GM04504 (cell line): ENCODE data around the gene PITPNM3.

Source experiments
- DNase-seq: peaks from one replicate; pipeline ENCODE4 v3.0.0-alpha.2; 2012; ENCODE audit warnings: low read depth

Gene PITPNM3

GRCh38 chr17:6551869-6552531, 4.4 kb downstream of the PITPNM3 start:
- no peak for DNase-seq

GRCh38 chr17:6551356-6551755, 5.0 kb downstream of the PITPNM3 start:
- DNase-seq, result no peak

GRCh38 chr17:6549384-6550036, 6.8 kb downstream of the PITPNM3 start:
- DNase-seq, result no peak

- DNase-seq, result no peak
These were observed 7.6 kb downstream of the PITPNM3 start for GRCh38 chr17:6548578-6549330.

- DNase-seq, result no peak
These were observed 8.3 kb downstream of the PITPNM3 start for GRCh38 chr17:6548034-6548433.

- DNase-seq, result no peak
These were observed 9.0 kb downstream of the PITPNM3 start for GRCh38 chr17:6547336-6547735.

GRCh38 chr17:6546069-6546718, 10.2 kb downstream of the PITPNM3 start:
- peak; percentile 14 for DNase-seq

GRCh38 chr17:6545291-6545690, 11.1 kb downstream of the PITPNM3 start:
- DNase-seq, result no peak

- DNase-seq, result no peak
These were observed 12.4 kb downstream of the PITPNM3 start for GRCh38 chr17:6544011-6544370.

- no peak for DNase-seq
These were observed 13.0 kb downstream of the PITPNM3 start for GRCh38 chr17:6543079-6544010.

- DNase-seq, result no peak
These were observed 13.8 kb downstream of the PITPNM3 start for GRCh38 chr17:6542577-6542976.

- no peak for DNase-seq
These were observed 14.5 kb downstream of the PITPNM3 start for GRCh38 chr17:6541886-6542285.

- DNase-seq, result no peak
These were observed 16.5 kb downstream of the PITPNM3 start for GRCh38 chr17:6539871-6540270.

GRCh38 chr17:6536566-6537065, 19.7 kb downstream of the PITPNM3 start:
- DNase-seq, result no peak

GRCh38 chr17:6536053-6536452, 20.3 kb downstream of the PITPNM3 start:
- DNase-seq, result no peak

- no peak for DNase-seq
These were observed 21.4 kb downstream of the PITPNM3 start for GRCh38 chr17:6534846-6535514.

- DNase-seq, result no peak
These were observed 23.9 kb downstream of the PITPNM3 start for GRCh38 chr17:6532441-6532885.

- no peak for DNase-seq
These were observed 24.8 kb downstream of the PITPNM3 start for GRCh38 chr17:6531575-6531974.

GRCh38 chr17:6530324-6530920, 25.9 kb downstream of the PITPNM3 start:
- no peak for DNase-seq

GRCh38 chr17:6528557-6528956, 27.8 kb downstream of the PITPNM3 start:
- DNase-seq, result no peak
